Mesodermal cell (in vitro differentiated cells): ENCODE data around the gene PLD1.
"Not testable (repeated sequence)": the region's sequence is repeated elsewhere in the genome, so short reads cannot be mapped to it uniquely, and the experiment has no call there.

ENCODE experiments used
- H3K27ac ChIP-seq: 2 replicates; pipeline ENCODE4 v1.7.0; 2013; ENCODE audit warnings: mild to moderate bottlenecking, low read depth, low read length, moderate library complexity; ENCODE audit not compliant: severe bottlenecking
- H3K36me3 ChIP-seq: 2 replicates; pipeline ENCODE4 v1.7.1; 2013; ENCODE audit warnings: mild to moderate bottlenecking, low read length, moderate library complexity; ENCODE audit not compliant: control insufficient read depth, insufficient read depth
- H3K4me1 ChIP-seq: one replicate; pipeline ENCODE4 v1.7.1; 2013; ENCODE audit warnings: mild to moderate bottlenecking, low read length; ENCODE audit not compliant: insufficient read depth, control insufficient read depth, poor library complexity, severe bottlenecking
- H3K4me3 ChIP-seq: 2 replicates; pipeline ENCODE4 v1.7.0; 2013; ENCODE audit warnings: low read length, control low read depth, mild to moderate bottlenecking; ENCODE audit not compliant: insufficient read depth, poor library complexity, severe bottlenecking; ENCODE audit errors: extremely low read depth
- H3K9me3 ChIP-seq: 2 replicates; pipeline ENCODE4 v1.7.1; 2013; ENCODE audit warnings: mild to moderate bottlenecking, low read length, moderate library complexity; ENCODE audit not compliant: control insufficient read depth
- WGBS, 2 experiments: methylation state at CpG; one replicate each; pipeline ENCODE4 v1.1.5; 2013; ENCODE audit warnings: missing lambda C conversion rate in 2 of 2; ENCODE audit not compliant: insufficient coverage in 2 of 2; 5-methylcytosine and 5-hydroxymethylcytosine counted together

The PLD1 gene

DNA sequence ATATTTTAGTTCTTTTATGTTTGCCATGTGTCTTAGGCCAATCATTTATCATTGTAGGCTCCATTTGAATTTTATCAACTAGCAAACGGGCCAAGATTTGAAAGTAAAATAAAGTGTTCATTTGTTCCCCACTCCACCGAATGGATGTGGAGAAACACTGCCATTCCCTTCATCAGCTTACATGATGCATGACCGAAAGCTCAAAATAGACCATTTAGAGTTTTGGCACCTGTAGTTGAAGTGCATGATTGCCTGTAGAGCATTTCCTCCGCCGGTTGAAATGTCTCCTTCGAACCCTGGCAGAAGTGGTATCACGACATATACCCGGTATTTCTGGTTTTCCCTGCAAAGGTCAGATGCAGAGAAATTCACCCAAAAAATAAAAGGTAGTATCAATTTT, 165.6 kb downstream of the PLD1 start:
- Histone ChIP-seq H3K4me3 (no peak overlapping the region), H3K9me3 (no peaks in the 10 kb centered on the region), H3K4me1 (peaks cover 2% of the 10 kb centered on the region), H3K36me3 (peaks cover 6% of the 10 kb centered on the region), H3K27ac (no peak overlapping the region)
- WGBS, 2 experiments: 92 to 95% methylated on average over 5 to 8 of the region's 8 CpGs

DNA sequence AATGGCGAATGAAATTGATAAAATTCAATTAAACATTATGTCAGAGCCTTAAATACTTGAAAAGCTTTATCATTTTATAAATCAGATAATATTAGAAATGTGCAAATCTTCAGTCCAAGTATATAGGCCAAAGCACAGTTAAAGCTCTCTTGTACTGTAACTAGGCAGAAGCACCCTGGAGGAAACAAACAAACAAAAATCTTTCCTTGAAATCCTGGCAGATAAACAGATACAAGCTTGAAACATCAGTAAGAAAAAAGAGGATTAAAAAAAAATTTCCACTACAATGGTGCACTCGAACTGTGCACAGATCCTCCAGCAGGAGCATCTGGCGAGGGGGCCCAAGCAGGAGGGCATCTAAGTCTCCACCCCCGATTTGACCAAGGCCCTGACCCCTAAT, 166.6 kb downstream of the PLD1 start:
- Histone ChIP-seq H3K36me3 (peaks cover 8% of the 10 kb centered on the region), H3K4me3 (no peak overlapping the region), H3K9me3 (no peaks in the 10 kb centered on the region), H3K4me1 (peaks cover 2% of the 10 kb centered on the region), H3K27ac (no peak overlapping the region)
- 100% methylated on average over 1 of the region's 4 CpGs; no CpG with 5 or more reads in 1 of the 2 experiments for WGBS, 2 experiments

DNA sequence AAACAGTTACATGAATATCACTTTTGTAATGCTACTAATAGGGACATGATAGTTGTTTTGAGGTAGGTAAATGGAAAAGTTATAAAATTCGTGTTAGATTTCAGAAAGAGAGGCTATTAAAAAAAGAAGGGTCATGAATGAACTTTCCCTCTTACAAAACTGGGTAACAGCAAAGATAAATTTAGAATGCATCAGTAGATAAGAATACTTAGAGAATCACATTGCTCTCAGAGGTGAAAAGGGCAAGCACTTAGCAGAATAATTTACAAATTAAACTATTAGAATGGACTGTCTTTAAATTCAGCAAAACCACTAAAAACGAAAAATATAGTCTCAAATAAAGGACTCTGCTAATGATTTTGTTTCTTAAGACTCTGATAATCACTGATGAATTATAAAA, 167.2 kb downstream of the PLD1 start:
- Histone ChIP-seq H3K9me3 (no peaks in the 10 kb centered on the region), H3K4me3 (no peak overlapping the region), H3K27ac (no peak overlapping the region), H3K4me1 (peaks cover 2% of the 10 kb centered on the region), H3K36me3 (peaks cover 14% of the 10 kb centered on the region)
- WGBS, 2 experiments: no CpG with 5 or more reads among the region's 2 CpGs

DNA sequence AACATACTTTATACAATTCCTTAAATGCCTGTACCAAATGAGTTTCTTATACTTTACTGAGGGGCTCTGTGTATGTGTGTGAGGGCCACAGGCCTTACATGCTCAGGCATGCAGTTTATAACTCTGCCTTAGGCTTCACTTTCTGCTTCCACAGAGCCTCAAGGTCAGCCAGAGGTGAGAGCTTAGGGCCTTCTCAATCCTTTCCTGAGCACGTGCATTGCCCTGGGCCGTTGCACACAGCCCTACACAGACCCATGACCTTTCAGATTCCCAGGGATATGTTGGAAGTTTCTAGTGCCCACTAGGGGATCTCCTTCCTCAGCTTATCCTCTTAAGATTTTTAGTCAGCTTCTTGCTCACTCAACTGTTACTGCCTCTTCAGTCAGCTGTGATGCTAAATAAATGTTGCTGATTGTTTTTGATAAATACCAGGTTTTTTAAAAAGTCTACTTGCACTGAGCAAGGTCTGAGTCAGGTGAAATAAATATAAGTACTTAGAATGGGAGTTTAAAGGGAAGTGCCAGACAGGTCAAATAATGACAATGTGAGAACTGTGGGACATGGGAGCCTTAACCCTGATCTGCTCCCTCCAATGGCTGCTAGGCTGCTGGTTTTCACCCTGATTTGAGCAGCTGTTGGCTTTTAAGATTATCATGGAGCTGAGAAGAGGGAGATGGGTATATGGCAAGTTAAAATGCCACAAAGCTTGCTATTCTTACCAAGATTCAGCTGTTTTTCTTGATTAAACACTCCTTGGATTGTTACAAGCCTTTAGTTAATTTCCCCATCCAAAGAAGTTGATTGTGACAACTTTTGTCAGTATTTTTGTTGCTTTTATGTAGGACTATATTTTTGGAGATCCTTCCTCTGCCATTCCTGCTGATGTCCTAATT, 169.5 kb downstream of the PLD1 start:
- Histone ChIP-seq H3K27ac (peak overlapping the region; percentile 51), H3K9me3 (peaks cover 3% of the 10 kb centered on the region), H3K36me3 (peaks cover 15% of the 10 kb centered on the region), H3K4me1 (peaks cover 2% of the 10 kb centered on the region), H3K4me3 (no peak overlapping the region)
- 31% methylated on average over 2 of the region's 2 CpGs; no CpG with 5 or more reads in 1 of the 2 experiments for WGBS, 2 experiments

DNA sequence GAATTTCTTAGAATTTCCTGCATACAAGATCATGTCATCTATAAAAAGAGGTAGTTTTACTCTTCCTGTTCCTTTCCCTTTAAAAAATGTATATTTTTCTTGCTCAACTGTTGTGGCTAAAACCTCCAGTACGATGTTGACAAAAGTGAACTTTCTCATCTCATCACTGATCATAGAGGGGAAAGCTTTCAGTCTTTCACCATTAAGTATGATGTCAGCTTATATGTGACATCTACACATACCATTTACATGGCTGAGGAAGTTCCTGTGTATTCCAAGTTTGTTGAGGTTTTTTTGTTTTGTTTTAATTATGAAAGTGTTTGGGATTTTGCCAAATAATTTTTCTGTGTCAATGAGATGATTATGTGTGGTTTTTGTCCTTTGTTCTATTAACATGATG, 173.6 kb downstream of the PLD1 start:
- Histone ChIP-seq H3K36me3 (peaks cover 10% of the 10 kb centered on the region), H3K4me1 (peaks cover 2% of the 10 kb centered on the region), H3K9me3 (peaks cover 3% of the 10 kb centered on the region), H3K4me3 (no peak overlapping the region), H3K27ac (no peak overlapping the region)
- no CpG with 5 or more reads among the region's 1 CpG for WGBS, 2 experiments

DNA sequence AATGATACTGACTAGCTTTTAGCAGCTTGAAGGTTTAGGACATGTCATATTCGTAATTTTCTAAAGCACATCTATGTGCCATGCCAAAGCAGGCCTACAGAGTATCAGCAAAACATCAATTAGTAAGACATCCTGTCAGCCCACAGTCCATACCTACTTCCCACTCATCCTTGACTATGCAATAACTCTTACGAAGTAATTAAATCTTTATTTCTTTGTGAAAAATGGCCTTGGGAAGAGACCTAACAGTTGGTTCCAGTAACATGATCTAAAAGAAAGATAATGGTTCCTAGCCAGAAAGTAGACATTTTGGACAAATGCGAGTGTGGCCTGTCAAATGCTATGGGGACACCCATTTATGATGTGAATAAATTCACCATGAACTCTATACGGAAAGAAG, 177.5 kb downstream of the PLD1 start:
- 82 to 90% methylated on average over 2 to 3 of the region's 4 CpGs for WGBS, 2 experiments
- Histone ChIP-seq H3K9me3 (peaks cover 3% of the 10 kb centered on the region), H3K27ac (no peak overlapping the region), H3K4me3 (no peak overlapping the region), H3K36me3 (no peaks in the 10 kb centered on the region), H3K4me1 (no peaks in the 10 kb centered on the region)

DNA sequence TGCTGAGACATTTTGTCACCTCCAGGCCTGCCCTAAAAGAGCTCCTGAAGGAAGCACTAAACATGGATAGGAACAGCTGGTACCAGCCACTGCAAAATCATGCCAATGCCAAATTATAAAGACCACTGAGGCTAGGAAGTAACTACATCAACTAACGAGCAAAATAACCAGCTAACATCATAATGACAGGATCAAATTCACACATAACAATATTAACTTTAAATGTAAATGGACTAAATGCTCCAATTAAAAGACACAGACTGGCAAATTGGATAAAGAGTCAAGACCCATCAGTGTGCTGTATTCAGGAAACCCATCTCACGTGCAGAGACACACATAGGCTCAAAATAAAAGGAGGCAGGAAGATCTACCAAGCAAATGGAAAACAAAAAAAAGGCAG, 183.5 kb downstream of the PLD1 start:
- not testable (repeated sequence) for H3K36me3 ChIP-seq, H3K9me3 ChIP-seq, H3K27ac ChIP-seq, H3K4me1 ChIP-seq, H3K4me3 ChIP-seq
- no CpG with 5 or more reads among the region's 2 CpGs for WGBS, 2 experiments

DNA sequence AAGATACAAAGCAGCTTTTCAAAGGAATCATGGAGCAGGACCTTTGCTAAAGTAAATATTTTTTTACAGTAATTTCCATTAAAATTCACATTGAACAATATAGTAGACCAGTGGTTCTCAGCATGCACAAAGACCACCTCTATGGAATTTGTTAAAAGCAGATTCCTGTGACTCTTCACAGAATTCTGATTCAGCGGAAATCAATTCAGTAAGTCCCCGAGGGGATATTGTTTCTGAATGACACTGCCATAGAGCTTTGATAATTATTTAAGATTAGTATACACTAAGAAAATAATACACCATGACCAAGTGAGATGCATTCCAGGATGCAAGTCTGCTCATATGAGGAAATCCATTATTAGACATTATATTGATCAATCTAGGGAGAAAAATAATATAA, 188.2 kb downstream of the PLD1 start:
- Histone ChIP-seq H3K4me1 (no peaks in the 10 kb centered on the region), H3K27ac (no peak overlapping the region), H3K4me3 (no peak overlapping the region), H3K36me3 (peaks cover 3% of the 10 kb centered on the region), H3K9me3 (no peaks in the 10 kb centered on the region)
- no CpG with 5 or more reads among the region's 2 CpGs for WGBS, 2 experiments

DNA sequence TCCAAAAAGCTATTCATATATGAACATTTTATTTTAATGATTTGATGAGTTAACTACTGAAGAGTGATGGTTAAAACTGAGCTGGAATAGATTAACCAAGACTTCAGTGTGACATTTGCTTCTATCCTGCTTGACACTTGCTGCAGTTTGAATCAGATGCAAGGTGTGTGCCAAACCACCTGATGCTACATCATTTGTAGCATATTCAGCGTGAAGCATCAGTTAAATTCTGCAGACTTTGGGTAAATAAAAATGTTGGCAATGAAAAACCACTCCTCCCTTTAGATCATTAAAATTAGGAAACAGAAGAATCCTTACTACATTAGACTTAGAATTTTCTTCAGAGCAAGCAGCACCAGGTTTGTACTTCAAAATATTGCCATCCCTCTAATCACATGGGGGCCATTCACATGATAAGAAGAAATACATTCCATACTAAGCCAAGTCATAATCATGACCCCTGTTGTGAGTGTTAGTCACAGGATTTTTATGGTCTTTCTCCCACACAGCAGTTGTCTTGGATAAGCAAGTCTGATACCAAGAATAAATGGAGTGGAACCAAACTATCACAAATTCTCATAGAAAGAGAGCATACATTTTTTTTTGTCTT, 189.4 kb downstream of the PLD1 start:
- no peaks in the 10 kb centered on the region for H3K4me1 ChIP-seq
- peaks cover 7% of the 10 kb centered on the region for H3K36me3 ChIP-seq
- H3K4me3 ChIP-seq: no peak overlapping the region
- H3K27ac ChIP-seq: no peak overlapping the region
- no CpG with 5 or more reads among the region's 1 CpG for WGBS, 2 experiments
- H3K9me3 ChIP-seq: peaks cover 5% of the 10 kb centered on the region

DNA sequence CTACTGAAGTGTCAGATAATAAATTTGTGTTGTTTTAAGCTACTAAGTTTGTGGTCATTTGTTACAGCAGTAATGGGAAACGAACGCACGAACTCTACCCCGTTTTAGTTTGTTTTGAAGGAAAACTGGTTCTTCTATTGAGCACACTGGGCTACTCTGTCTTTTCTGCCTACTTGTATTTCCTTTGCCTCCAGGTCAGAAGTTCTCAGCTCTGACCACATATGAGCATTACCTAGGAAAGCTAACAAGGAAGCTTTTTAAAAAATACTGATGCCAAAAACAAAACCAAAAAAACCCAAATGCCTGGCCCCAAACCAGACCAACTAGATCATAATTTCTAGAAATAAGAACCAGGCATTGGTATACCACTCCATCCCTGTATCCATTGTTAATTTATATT, 193.5 kb downstream of the PLD1 start:
- WGBS, 2 experiments: 89 to 100% methylated on average over 1 to 4 of the region's 4 CpGs
- Histone ChIP-seq H3K36me3 (peaks cover 7% of the 10 kb centered on the region), H3K4me3 (no peak overlapping the region), H3K9me3 (peaks cover 5% of the 10 kb centered on the region), H3K4me1 (no peaks in the 10 kb centered on the region), H3K27ac (no peak overlapping the region)

DNA sequence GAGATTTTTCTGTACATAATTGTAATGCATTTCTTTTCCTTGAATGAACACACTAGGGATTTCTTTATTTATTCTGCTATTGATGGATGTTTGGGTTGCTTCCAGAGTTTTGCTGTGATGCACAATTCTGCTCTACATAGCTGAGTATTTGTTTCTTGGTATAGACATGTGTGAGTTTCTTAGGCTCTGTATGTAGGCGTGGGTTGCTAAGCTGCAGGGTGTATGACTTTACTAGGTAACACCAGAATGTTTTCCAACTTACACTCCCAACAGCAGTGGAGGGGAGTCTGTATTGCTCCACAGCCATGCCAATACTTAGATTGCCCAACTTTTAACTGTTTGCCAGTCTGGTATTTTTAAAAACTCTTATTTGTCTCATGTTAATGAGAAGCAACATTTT, 194.6 kb downstream of the PLD1 start:
- WGBS, 2 experiments: no CpG with 5 or more reads among the region's 1 CpG
- Histone ChIP-seq H3K36me3 (peaks cover 7% of the 10 kb centered on the region), H3K27ac (no peak overlapping the region), H3K4me1 (no peaks in the 10 kb centered on the region), H3K9me3 (peaks cover 5% of the 10 kb centered on the region), H3K4me3 (no peak overlapping the region)
